ENCODE measurements around the gene TMPRSS3.

DNA sequence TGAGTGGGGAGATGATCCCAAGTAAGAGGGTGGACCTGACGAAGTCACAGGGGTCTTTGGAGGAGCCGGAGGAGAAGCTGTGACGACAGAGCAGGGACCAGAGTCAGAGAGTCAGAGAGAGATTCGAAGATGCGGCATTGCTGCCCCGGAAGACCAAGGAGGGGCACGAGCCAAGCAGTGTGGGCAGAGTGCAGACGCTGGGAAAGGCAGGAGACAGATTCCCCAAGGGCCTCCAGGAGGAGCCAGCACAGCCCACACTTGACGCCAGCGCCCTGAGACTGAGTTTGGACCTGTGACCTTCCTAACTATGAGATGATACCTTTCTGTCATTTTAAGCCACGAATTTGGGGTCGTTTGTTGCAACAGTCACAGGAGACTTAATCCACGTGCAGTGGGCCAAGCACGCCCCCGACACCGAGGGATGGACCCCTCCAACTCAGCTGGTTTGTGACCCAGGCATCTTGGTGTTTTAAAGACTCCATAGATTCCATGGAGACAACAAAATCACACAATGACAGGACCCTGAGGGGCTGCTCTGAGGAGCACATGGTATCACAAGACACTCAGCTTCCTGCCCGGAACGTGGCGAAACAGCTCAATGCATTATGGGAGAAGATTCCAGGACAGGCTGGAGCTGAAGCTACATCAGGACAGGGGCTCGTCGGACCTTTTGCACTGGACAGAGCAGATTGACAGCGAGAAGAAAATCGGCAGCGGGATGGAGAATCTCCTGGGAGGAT lies 18.5 kb downstream of the TMPRSS3 start:
- no peak for TF ChIP-seq POLR2A (IDR thresholded peaks at IDR 0.05)
- TF ChIP-seq, protein P1, sequence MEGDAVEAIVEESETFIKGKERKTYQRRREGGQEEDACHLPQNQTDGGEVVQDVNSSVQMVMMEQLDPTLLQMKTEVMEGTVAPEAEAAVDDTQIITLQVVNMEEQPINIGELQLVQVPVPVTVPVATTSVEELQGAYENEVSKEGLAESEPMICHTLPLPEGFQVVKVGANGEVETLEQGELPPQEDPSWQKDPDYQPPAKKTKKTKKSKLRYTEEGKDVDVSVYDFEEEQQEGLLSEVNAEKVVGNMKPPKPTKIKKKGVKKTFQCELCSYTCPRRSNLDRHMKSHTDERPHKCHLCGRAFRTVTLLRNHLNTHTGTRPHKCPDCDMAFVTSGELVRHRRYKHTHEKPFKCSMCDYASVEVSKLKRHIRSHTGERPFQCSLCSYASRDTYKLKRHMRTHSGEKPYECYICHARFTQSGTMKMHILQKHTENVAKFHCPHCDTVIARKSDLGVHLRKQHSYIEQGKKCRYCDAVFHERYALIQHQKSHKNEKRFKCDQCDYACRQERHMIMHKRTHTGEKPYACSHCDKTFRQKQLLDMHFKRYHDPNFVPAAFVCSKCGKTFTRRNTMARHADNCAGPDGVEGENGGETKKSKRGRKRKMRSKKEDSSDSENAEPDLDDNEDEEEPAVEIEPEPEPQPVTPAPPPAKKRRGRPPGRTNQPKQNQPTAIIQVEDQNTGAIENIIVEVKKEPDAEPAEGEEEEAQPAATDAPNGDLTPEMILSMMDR (IDR thresholded peaks at IDR 0.05): no peak
